Measurements from ENCODE around the gene CD247. TPM values are rescaled to one million over a fixed set of nuclear protein-coding genes. Genes with fewer than 3 reads are reported as not detected.

CD247 gene
- total and polyA plus RNA-seq, 2 of the 4 experiments (the other 2 are of a cell fraction): not detected

DNA sequence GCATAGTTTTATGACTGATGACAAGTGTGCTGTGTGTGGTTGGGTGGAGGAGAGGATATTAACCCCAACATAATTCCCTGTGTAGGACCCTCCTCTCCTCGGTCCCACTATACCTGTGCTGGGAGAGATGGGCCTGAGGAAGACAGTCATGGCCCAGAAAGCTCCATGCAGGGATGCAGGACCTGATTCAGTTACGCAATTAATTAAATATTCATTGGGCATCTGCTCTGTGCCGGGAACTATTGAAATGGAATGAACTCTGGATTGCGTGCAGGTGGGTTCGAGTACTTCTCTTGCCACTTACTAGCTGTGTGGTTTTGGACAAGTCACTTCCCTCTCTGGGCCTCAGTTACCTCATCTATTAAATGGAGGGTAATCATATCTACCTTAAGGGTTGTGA lies 74.6 kb downstream of the CD247 start:
- H4K5ac ChIP-seq (ENCODE audit: low read depth, low read length): no peak overlapping the region
- no peak overlapping the region for H3K18ac ChIP-seq (ENCODE audit: low read depth, low read length)
- DNase-seq (no peak), ATAC-seq (ENCODE audit: low read depth) (no peak)
- H3K9me1 ChIP-seq (ENCODE audit: insufficient read depth, low read length): no peaks in the 10 kb centered on the region
- H3K36me3 ChIP-seq (ENCODE audit: control insufficient read depth, insufficient read depth, low read length): no peaks in the 10 kb centered on the region
- H2BK5ac ChIP-seq (ENCODE audit: low read depth, low read length, poor library complexity, severe bottlenecking): no peak overlapping the region
- H4K20me1 ChIP-seq (ENCODE audit: insufficient read depth, low read length): no peaks in the 10 kb centered on the region
- no peak overlapping the region for H3K56ac ChIP-seq (ENCODE audit: extremely low read depth, insufficient read depth, low read length)
- ChIA-PET POLR2A (ENCODE audit: unreplicated experiment) (interaction anchor here (0.6 to 1.1 kb wide), 2 partner anchors 24 to 1508 kb away, joined by 3 to 5 read pairs; no protein-coding TSS in a partner anchor), CTCF (interaction anchor here (4.8 kb wide), 1 partner anchor 176 kb away, joined by 25 read pairs; no protein-coding TSS in a partner anchor)
- WGBS, 2 experiments (ENCODE audit: extremely low coverage in 2 of 2, insufficient read length in 1 of 2): no CpG with 5 or more reads among the region's 5 CpGs
- no peak overlapping the region for H2AK5ac ChIP-seq (ENCODE audit: low read depth, low read length)
- H4K8ac ChIP-seq (ENCODE audit: low read depth in 2 of 2, low read length in 2 of 2): no peak overlapping the region
- H3K27me3 ChIP-seq (ENCODE audit: control insufficient read depth, insufficient read depth, low read length): peaks cover 28% of the 10 kb centered on the region
- no peak overlapping the region for H2BK120ac ChIP-seq (ENCODE audit: low read depth, low read length)
- no peak overlapping the region for H3K27ac ChIP-seq (ENCODE audit: insufficient read depth, low read length)
- no peak overlapping the region for H2AFZ ChIP-seq (replicated peaks; ENCODE audit: low read length, poor library complexity)
- H2AK9ac ChIP-seq (replicated peaks; ENCODE audit: low read depth, low read length, poor library complexity): no peak overlapping the region
- H3K4me2 ChIP-seq (ENCODE audit: low read depth, low read length): no peak overlapping the region
- H3K79me1 ChIP-seq (ENCODE audit: low read depth in 1 of 2, low read length in 2 of 2): no peaks in the 10 kb centered on the region
- H3K23ac ChIP-seq (ENCODE audit: low read depth, low read length): no peak overlapping the region
- no peak overlapping the region for H3K9ac ChIP-seq (ENCODE audit: low read depth, low read length)
- H4K91ac ChIP-seq (ENCODE audit: insufficient read depth, low read depth, low read length): no peak overlapping the region
- intact Hi-C loops (cut with micrococcal nuclease) (loop anchor here (2.0 to 5.0 kb wide), 2 partner anchors 89 to 221 kb away; partner anchors contain the start of gene POU2F1), dilution Hi-C loops (cut with HindIII; ENCODE audit: low sequenced_read_pairs, unreplicated experiment) (loop anchor here (25.0 kb wide), 1 partner anchor 181 kb away; no protein-coding TSS in a partner anchor), in situ Hi-C loops (cut with MboI; ENCODE audit: low sequenced_read_pairs) (no loop called here)
- no peak overlapping the region for H3K14ac ChIP-seq (replicated peaks; ENCODE audit: low read depth, low read length)
- no peak overlapping the region for H2BK15ac ChIP-seq (ENCODE audit: low read depth, low read length)
- no TSS peak for BruUV-seq (replicated peaks)
- no peaks in the 10 kb centered on the region for H3K9me3 ChIP-seq (ENCODE audit: control insufficient read depth, insufficient read depth, low read length)
- no peak overlapping the region for H3K4me3 ChIP-seq (ENCODE audit: insufficient read depth, low read depth, low read length)
- H3K4ac ChIP-seq (ENCODE audit: low read depth, low read length): no peak overlapping the region
- no peak for TF ChIP-seq POLR2A (IDR thresholded peaks at IDR 0.05; ENCODE audit: low read depth, low read length)
- TF ChIP-seq CEBPB (IDR thresholded peaks at IDR 0.05; ENCODE audit: low read depth, low read length): 0 out of 2 replicates have a peak, but pooled peaks have one; percentile 29
- no peak overlapping the region for H2BK20ac ChIP-seq (ENCODE audit: low read depth, low read length)
- H3K4me1 ChIP-seq (ENCODE audit: control insufficient read depth, insufficient read depth, low read length): no peaks in the 10 kb centered on the region
